IPS-NIHi11 (cell line): ENCODE data around the gene PVALB.

Experiments used
- DNase-seq: peaks from one replicate; pipeline ENCODE4 v3.0.0; 2012; ENCODE audit warnings: mixed read lengths, low spot score

PVALB gene

DNA sequence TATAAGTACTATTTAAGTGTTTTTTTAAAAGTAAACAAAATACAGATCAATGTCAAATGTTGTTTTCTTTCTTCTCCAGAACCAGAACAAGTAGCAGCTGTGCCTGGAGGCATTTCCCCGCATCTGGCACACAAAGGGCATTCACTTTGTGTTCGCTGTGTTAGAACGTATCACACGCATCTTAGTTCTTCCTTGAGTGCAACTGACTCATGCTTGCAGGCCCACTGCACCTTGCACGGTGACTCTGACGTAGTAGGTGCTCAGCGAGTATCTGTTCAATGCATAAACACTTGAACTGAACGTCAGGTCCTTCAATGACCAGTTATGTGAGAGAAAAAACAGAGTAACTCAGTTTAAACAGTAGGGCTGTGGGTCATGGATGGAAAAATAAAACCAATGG is 44.4 kb downstream of the PVALB start:
- DNase-seq, result no peak

DNA sequence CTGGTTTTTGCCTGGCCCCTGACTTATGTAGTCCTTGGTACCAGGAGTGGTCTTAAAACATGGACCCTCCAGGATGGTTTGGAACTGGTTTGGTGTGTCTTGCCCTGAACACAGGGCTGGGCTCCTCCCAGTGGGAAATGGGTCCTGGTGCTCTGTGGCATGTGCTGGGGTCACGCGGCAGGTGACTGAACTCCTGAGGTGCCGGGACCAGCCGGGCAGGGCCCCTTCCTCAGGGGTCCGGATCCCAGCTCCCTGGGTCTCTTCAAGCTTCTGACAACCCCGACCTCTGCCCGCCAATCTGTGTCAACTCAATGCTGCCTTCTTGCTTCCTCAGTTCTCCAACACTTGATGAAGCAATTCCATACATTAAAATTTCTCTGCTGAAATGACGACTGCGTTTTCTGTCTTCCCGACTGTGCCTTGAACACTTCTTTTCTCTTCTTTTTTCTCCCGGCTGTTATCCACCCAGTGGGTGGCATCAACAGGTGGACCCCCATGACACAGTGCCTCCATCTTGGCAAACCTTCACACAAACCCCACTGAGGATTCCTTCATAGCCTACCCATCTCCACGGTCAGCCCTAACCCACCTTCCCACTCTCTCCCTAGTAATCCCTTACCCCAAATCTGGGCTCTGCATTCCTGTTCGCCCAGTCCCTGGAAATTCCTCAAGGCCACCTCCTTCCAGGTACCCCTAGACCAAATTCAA is 45.3 kb downstream of the PVALB start:
- DNase-seq, result no peak

DNA sequence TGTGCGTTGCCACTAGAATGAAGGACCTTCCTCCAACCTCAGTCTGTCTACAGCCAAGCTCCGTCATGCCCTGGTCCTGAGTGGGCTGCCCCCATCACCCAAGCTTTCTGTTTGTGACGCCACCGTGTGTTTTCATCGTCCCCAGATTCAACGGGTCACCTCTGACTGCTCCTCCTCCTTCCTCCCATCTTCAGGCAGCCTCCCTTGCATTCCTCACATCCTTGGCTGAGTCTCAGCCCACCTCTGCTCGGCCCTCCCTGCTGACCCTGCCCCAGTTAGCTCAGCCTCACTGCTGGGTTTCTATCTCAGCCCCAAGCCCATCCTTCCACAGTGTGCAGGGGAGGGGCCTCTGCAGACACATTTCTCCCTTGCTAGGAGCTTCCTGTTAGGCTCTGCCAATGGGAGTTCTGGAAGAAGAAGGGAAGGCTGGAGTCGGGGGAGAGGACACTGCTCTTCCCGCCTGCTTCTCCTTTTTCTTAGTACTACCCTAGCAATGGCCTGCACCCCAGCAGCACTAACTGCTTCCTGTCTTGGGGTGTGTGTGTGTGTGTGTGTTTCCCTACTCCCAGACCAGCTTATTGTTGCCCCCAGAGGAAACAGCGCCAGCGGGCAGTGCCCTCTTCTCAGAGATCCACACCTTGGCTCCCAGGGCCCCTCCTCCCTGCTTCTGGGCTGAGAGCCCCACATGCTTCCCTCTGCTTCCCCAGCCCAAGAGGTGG is 46.2 kb downstream of the PVALB start:
- peak; percentile 49 for DNase-seq

DNA sequence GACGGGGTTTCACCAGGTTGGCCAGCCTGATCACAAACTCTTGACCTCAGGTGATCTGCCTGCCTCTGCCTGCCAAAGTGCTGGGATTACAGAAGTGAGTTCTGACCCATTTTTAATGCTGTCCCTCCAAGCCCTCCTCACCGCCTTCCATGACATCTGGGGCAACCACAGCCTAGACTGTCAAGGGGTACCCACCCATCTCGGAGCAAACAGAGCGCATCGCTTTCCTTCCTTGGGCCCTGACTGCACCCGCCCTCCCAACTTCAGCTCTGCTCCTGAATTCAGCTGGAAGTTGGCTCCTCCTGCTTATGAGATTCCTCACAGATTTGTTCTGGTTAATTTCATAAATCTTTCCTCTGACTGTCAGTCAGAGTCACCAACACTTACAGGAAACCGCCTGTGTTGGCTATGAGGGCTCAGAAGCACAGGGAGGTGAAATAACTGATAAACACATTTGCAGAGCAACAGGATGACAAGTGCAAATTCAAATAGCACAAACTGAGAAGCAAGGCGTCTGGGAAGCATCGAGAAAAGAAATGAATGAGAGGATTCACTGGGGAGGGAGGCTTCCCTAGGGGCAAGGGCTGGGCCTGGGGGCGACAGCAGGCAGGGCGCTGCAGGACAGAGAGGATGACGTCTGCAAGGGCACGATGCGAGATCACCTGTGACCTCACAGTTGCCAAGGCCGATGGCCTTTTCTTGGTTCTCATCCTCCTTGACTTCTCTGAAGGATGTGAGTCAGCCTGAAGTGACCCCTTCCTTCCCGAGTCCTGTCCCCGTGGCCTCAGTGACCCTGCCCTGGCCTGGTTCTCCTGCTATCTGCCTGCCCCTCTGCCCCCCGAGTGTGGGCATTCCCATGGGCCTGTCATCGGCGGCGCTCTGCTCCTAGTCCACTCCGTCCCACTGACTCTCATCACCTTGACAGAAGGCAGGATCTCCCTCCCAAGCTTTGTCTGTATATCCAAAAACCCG is 47.0 kb downstream of the PVALB start:
- no peak for DNase-seq

DNA sequence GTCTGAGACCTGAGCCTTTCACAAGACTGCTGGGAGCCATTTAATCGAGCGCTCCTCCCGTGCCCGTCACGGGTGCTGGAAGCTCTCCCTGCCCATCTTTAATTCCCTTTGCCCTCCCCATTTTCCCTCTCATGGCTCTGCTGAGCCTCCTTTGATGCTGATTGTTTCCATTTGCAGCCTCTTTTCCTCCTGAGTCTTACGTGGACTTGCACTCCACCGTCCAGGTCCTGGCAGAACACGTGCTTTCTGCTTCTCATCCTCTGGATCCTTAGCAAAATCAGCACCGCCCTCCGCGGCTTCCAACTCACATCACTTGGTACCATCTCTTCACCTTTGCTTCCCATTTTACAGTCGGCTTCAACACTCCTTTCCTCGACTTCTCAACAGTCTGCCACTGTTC is 48.2 kb downstream of the PVALB start:
- DNase-seq, result no peak

DNA sequence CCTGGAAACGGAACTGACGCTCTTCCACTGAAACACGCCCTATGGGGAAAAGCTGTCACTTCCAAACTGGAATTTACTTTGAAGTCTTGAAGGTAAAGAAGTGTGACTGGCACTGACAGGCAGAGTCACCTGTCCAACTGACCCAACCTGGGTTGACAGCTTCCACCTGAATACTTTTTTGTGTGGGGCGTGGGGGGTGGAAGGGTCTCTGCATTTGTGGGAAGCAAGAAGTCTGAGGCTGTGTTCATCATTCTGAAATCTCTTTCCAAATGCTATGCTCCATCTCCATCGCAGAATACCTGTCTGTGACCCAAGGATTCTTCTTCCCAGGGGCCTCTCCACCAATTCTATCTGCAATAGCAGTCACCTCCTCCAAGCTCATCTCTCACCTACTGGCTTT is 48.7 kb downstream of the PVALB start:
- no peak for DNase-seq

DNA sequence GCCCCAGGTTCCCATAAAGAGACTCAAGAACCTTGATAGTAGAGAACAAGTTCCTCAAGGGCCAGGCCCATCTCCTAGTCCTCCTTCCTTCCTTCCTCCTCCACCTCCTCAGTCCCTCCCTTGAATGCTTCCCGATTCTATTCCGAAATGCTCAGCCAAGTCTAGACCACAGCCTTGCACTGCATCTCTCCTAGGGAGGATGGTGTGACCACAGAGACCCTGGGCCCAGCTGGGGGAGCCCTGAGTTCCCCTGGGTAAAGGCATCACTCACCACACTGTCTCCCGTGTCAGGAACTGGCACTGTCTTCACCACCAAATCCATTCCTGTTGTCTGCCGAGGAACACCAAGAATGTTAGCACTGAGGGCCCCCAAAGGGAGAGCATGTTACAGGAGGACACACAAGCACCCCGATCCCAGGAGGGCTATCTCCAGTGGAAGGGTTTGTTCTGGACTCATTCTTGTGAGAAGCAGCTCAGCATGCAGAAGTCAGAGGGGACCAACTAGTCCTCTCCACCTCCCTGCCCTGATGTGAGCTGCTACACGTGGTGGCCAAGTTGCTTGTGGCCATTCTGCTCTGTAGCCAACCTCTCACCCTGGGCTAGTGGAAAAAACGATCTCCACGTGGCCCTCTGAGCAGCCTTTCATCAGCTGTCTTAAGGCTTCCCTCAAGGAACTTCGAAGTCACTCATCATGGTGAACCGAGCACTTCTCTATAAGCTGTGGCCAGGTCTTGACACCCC is 49.6 kb downstream of the PVALB start:
- no peak for DNase-seq

DNA sequence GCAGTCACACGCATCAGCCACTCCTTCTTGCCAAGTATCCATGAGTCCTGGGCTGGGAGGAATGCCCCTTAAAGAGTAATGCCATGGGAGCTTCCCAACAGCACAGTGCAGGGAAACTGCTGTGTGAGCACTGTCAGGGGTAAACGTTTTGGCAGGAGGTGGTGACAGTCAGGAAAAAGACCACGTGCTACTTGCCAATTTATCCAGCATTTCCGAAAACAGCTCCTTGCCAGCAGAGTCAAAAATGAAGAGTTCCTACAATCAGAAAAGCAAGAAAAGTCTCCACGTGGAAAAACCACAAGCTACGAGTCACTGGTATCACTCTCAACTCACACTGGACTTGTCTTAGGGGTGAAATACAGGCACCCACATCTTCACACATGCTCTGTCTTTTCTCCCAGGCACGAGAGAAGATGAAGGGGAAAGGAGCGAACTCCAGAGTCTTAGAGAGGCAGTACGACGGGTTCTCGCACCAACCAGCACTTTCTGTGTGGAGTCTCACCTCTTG is 50.8 kb downstream of the PVALB start:
- no peak for DNase-seq

DNA sequence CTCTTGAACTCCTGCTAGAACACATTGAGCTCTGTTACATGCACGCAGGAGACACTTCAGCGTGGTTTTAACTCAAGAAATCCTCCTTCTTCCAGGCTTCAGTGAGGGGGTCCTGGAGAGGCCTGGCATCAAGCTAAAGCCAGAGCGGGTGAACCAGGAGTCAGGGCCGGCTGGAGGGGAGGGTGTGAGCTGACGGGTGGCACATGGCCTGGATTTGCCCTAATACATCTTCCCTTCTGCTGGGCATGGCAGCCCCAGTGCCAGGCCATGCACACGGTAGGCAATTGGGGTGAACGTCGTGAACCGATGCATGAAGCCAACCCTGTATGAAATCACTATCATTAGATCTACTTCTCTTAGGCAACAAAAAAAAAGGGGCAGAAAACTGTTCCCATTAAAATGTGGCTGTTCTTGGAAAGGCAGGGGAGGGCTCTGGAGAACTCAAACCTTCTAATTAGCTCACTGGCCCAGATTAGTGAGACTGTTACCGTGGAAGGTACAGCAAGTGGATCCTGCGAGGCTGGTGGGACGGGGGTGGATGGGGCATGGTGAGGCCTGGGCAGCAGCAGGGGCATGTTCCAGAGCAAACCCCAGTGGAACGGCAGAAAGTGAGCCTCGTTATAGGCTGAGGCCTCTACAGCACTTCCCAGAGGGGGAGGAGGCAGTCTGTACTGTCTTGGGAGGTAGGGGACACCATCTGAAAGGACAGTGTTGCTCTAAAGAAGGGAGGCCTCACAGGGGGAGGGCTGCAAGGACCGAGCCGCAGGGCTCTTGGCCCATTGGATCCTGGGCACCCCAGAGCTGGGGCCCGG is 51.5 kb downstream of the PVALB start:
- DNase-seq, result no peak

DNA sequence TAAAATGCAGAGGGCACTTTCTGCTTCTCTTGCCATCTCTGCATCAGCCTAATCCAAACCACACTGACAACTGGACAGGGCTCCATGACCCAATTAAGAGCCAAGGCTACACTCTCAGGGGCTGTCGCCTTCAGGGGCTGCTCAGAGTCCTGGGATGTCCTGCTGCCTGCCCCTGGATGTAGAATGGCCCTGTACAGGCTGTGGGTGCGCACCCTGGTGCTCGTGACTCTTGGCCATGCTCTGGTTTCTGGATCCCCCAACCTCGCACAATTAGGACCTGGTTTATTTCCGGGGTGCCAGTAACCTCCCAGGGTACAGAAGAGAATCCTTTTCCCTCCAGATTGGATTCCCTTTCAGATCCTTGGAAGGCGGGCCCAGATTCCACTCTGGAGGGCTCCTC is 52.2 kb downstream of the PVALB start:
- no peak for DNase-seq

DNA sequence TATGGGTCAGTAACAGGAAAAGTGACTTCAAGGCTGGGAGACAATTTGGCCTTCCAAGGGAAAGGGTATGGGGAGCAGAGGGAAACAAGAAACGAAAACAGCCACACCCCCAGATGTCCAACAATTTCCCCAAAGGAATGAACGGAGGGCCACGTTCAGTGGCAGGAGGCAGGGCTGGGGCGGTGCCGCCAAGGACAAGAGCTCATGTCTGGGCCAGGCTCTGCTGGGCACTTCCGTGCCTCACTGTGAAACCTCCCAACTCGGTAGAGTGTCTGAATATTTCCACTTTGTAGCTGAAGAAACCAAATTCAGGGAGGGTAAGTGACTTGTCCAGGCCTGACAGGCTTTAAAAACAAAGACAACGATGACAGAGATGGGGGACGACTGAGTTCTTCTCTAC is 52.8 kb downstream of the PVALB start:
- DNase-seq, result no peak

DNA sequence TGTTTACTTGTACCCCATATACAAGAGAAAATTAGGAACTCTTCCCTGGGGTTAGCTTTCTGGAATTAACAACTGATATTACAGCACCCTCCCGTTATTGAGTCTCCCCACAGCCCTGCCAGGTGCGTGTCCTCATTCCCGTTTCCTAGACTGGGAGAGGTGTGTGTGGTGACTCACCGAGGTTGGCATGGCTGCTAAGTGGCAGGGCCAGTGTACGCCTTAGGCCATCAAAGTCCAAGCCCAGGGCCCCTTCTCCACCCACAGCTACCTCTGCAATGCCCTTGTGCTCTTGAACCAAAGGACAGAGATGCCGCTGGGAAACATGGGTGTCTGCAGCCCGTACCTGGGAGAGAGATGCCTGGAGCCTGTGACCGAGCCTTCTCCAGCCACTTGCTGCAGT is 53.3 kb downstream of the PVALB start:
- DNase-seq, result no peak

DNA sequence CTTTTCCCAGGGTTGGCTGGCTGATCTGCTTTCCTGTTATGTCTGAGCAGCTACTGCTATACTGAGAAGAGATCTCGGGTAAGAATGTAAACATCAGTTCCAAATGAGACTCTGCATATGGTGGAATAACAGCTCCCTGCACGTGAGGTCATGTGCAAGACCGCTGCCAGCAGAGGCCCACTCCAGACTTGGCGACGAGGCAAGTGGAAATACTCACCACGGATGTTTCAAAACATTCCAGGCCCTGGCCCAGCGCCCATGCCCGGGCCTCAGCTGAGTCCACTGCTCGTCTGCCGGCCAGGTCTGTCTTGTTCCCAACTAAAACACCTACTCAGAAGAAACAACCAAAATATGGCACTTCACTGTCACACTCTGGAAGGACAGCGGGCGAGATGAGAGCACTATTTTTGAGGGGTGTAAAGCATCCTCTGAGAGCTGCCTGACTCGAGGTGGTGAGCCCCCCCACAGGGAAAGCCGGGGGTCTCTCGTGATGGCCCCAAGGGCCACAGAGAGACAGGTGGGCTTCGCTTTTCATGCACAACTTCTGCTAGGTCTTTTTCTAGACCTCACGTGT is 54.1 kb downstream of the PVALB start:
- DNase-seq, result no peak

DNA sequence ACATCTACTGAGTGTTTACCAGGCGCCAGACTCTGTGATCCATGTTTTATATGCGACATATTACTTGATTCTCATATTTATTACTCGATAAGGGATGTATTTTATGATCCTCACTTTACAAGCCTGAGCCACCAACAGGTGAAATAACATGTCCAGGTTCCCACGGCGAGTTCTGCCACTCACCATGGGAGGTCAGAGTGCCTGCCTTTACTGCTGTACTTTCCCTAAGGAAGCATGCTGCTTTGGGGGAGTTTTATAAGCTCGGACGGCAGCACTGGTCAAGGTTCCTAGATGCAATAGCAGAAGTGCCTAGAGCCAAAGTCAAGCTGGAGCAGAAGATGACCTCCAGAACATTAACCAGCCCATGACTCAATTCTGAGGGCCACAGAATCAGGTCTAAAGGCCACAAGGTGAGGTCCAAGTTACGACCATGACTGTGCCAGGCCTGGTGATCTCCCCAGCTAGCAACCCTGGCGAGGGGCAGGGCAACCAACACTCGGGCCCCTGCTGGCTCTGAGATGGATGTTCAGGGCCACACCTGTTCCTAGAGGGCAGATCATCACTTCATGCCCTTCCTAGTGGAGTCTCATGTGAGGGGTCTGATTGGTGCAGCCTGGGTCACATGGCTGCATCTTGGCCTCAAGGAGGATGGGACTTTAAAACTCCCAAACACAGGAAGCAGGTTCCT is 55.1 kb downstream of the PVALB start:
- no peak for DNase-seq

DNA sequence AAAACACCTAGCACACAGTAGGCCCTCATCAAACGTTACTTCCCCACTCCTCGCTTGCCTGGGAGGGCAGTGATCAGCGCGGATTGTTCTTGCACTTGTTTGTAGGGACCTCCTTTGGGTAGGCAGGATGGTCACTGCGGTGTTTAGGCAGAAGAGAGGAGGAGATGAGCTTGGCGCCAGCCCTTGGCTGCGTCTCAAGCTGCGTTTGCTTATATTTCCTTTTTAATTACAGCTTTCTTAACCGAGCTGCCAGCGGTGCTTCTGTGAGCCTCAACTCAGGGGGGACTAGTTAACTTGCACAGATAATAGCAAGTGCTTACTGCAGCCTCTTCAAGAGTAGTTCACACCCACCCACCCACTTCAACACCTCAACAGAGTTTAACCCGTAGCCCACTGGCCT is 56.0 kb downstream of the PVALB start:
- DNase-seq, result no peak

DNA sequence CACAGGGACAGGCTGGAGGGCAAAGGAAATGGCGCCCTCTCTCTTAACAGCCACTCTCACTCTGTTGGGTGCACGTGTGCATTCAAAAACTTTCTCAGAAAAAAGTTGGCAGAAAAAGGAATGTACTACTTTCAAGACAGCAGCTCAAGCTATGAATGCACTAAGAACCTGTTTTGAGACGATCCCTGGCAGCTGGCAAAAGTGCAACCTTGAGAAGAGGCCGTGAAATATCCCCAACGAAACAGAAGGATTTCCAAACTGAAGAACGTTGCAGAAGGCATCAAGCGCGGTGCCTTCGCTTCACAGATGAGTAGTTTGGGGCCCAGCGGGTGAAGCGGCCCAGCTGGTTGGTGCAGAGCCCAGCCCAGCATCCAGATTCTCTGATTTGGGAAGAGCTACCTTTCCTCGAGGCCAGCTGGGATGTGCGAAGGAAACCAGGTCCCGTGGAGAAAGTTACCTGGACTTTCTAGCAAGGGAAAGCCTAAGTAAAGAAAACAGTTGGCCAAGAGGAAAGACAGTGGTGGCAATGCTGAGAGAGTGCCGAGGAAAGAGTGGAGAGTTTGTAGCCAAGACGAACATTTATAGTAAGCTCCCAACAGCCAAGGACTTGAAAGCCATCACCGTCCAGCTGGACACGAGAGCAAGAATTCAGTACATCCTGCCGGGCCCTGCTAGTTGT is 57.2 kb downstream of the PVALB start:
- DNase-seq, result no peak

DNA sequence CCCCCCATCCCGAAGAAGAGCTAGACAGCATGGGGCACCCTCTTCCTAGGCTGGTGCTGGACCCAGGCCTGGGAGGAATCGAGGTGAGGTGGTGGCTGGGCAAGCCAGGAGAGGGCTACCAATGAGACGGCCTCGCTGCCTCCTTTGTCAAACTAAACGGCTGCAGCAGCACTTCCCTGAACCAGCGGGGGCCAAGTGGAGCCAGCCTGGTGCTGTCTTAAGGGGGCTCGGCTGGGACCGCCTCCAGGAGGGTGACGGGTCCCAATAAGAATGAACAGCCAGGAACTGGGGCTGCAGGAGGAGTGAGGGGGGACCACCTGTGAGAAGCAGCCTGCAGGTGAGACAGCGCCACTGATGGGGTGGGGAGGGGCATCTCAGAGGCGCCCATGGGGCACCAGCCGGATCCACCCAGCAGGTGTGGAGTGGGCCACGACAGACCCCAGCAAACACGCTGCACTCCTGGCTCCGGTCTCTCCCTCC is 58.0 kb downstream of the PVALB start:
- DNase-seq, result no peak

DNA sequence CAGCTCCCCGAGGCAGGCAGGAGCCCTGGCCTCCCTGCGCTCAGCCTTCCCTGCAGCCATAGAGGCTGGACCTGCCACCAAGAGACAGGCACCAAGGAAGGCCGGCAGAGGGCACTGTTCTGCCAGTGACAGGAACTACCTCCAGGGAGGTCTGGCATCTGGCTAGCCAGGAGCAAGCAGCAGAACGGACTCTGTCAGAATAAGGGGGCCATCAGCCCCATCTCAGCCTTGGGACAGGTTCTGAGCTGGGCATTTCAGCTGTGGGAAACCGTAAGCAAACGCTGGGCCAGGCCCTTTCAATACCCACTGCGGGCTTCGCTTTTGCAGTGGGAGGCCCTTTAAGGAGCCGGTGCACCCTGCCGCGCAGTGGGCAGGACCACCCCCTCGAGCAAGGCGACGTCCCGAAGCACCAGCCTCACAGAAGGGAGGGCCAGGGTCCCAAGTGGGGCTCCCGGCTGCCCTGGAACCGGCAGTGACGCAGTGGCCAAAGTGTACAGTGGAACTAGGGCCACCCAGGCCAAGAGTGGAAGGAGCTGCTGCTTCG is 59.1 kb downstream of the PVALB start:
- peak; percentile 86 for DNase-seq
